Measurements from ENCODE around the gene GPBP1L1. TPM values are rescaled to one million over a fixed set of nuclear protein-coding genes. Genes with fewer than 3 reads are reported as not detected.
A peak's percentile ranks its signal among the peaks of the same experiment; 100 is the strongest.
"Not testable (repeated sequence)": the region's sequence is repeated elsewhere in the genome, so short reads cannot be mapped to it uniquely, and the experiment has no call there.

The GPBP1L1 gene
- total RNA-seq, 1 experiment from 2014 or later, result 116 TPM

DNA sequence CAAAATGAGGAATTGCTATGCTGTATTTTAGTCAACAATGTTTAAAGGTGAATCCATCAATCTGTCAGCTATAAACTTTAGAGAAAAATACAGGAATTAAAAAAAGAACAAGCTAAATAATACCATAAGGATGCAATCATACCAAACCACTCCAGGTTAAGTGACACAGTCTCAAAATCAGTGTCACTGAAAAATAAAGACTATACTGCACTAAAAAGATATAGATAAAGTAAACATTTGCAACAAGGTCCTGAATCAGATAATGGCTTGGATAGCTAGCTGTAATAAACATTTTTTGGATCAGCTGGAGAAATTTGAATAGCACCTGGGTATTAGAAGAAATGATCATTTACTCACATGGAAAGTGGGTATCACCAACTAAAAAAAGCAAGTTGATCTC is 7.8 kb downstream of the GPBP1L1 start:
- Mint-ChIP-seq H3K4me3 (ENCODE audit: unreplicated experiment) (no peak overlapping the region), H3K36me3 (ENCODE audit: insufficient read depth, unreplicated experiment) (peaks cover 18% of the 10 kb centered on the region), H3K27me3 (ENCODE audit: insufficient read depth, unreplicated experiment) (no peaks in the 10 kb centered on the region), H3K9me3 (ENCODE audit: unreplicated experiment) (no peaks in the 10 kb centered on the region), H3K4me1 (ENCODE audit: insufficient read depth, unreplicated experiment) (peaks cover 45% of the 10 kb centered on the region), H3K27ac (ENCODE audit: low read depth, unreplicated experiment) (no peak overlapping the region)
- TF ChIP-seq, protein P1, sequence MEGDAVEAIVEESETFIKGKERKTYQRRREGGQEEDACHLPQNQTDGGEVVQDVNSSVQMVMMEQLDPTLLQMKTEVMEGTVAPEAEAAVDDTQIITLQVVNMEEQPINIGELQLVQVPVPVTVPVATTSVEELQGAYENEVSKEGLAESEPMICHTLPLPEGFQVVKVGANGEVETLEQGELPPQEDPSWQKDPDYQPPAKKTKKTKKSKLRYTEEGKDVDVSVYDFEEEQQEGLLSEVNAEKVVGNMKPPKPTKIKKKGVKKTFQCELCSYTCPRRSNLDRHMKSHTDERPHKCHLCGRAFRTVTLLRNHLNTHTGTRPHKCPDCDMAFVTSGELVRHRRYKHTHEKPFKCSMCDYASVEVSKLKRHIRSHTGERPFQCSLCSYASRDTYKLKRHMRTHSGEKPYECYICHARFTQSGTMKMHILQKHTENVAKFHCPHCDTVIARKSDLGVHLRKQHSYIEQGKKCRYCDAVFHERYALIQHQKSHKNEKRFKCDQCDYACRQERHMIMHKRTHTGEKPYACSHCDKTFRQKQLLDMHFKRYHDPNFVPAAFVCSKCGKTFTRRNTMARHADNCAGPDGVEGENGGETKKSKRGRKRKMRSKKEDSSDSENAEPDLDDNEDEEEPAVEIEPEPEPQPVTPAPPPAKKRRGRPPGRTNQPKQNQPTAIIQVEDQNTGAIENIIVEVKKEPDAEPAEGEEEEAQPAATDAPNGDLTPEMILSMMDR (IDR thresholded peaks at IDR 0.05; ENCODE audit: unreplicated experiment), result no peak
- no TSS peak for BruUV-seq (replicated peaks)
- intact Hi-C loops (cut with micrococcal nuclease), result no loop called here
- DNase-seq (ENCODE audit: unreplicated experiment), result no peak
- ChIA-PET POLR2A (interaction anchor here (0.8 to 5.9 kb wide), 6 partner anchors 8 to 94 kb away, joined by 3 to 32 read pairs (median 6); partner anchors contain the start of genes GPBP1L1 and TMEM69), CTCF (interaction anchor here (0.5 to 0.6 kb wide), 2 partner anchors 151 to 172 kb away, joined by 3 to 4 read pairs; no protein-coding TSS in a partner anchor)

DNA sequence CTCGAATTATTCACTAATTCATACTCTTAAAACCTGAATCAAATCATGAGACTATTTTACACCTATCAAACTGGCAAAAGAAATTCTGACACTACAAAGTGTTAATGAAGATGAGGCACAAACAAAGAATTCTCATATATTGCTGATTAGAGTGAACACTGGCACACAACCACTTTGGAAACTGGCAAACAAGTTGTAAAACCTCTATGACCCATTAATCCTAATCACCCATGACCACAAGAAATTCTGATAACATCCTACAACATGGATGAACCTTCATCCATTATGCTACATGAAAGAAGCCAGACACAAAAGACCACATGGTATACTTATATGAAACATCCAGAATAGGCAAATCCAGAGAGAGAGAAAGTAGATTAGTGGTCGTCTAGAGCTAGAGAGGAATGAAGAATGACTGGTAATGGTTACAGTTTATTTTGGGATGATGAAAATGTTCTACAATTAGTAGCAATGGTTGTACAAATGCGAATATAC is 8.5 kb downstream of the GPBP1L1 start:
- no peak overlapping the region for H3K4me3 Mint-ChIP-seq (ENCODE audit: unreplicated experiment)
- POLR2A ChIA-PET, result interaction anchor here (0.8 to 5.9 kb wide), 6 partner anchors 9 to 93 kb away, joined by 3 to 32 read pairs (median 6); partner anchors contain the start of genes GPBP1L1 and TMEM69
- H3K4me1 Mint-ChIP-seq (ENCODE audit: insufficient read depth, unreplicated experiment), result peaks cover 47% of the 10 kb centered on the region
- intact Hi-C loops (cut with micrococcal nuclease), result no loop called here
- BruUV-seq (replicated peaks), result no TSS peak
- peak overlapping the region; percentile 60 for H3K27ac Mint-ChIP-seq (ENCODE audit: low read depth, unreplicated experiment)
- DNase-seq (ENCODE audit: unreplicated experiment), result no peak
- CTCF ChIA-PET, result interaction anchor here (0.5 to 0.6 kb wide), 2 partner anchors 152 to 173 kb away, joined by 3 to 4 read pairs; no protein-coding TSS in a partner anchor
- TF ChIP-seq, protein P1 (IDR thresholded peaks at IDR 0.05; ENCODE audit: unreplicated experiment), result no peak
- H3K36me3 Mint-ChIP-seq (ENCODE audit: insufficient read depth, unreplicated experiment), result peaks cover 23% of the 10 kb centered on the region
- H3K27me3 Mint-ChIP-seq (ENCODE audit: insufficient read depth, unreplicated experiment), result no peaks in the 10 kb centered on the region
- H3K9me3 Mint-ChIP-seq (ENCODE audit: unreplicated experiment), result no peaks in the 10 kb centered on the region

DNA sequence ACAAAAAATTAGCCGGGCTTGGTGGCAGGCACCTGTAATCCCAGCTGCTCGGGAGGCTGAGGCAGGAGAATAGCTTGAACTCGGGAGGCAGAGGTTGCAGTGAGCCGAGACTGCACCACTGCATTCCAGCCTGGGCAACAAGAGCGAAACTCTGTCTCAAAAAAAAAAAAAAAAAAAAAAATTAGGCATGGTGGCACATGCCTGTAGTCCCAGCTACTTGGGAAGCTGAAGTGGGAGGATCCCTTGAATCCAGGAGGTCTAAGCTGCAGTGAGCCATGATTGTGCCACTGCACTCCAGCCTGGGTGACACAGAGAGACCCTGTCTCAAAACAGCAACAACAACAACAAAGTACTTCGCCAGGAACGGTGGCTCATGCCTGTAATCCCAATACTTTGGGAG is 9.8 kb downstream of the GPBP1L1 start:
- intact Hi-C loops (cut with micrococcal nuclease), result not testable (repeated sequence)
- POLR2A ChIA-PET, result interaction anchor here (0.5 to 5.9 kb wide), 2 partner anchors 10 to 12 kb away, joined by 3 to 32 read pairs; partner anchors contain the start of gene GPBP1L1

DNA sequence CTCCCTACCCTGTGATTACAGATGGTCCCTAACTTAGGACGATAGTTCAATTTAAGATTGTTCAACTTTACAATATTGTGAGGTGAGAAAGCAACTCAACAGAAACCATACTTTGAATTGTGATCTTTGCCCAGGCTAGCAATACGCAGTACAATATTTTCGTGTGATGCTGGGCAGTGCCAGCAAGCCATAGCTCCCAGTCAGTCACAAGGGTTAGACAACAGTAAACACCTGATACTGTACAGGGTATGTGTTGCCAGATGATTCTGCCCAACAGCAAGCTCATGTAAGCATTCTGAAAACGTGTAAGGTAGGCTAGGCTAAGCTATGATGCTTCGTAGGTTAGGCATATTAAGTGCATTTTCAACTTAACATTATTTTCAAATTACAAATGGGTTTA is 11.9 kb downstream of the GPBP1L1 start:
- CTCF ChIA-PET, result interaction anchor here (0.5 kb wide), 1 partner anchor 808 kb away, joined by 3 read pairs; no protein-coding TSS in a partner anchor
- Mint-ChIP-seq H3K36me3 (ENCODE audit: insufficient read depth, unreplicated experiment) (peaks cover 20% of the 10 kb centered on the region), H3K27ac (ENCODE audit: low read depth, unreplicated experiment) (no peak overlapping the region), H3K27me3 (ENCODE audit: insufficient read depth, unreplicated experiment) (no peaks in the 10 kb centered on the region), H3K9me3 (ENCODE audit: unreplicated experiment) (no peaks in the 10 kb centered on the region), H3K4me3 (ENCODE audit: unreplicated experiment) (no peak overlapping the region), H3K4me1 (ENCODE audit: insufficient read depth, unreplicated experiment) (peaks cover 38% of the 10 kb centered on the region)
- DNase-seq (ENCODE audit: unreplicated experiment), result no peak
- POLR2A ChIA-PET, result interaction anchor here (0.7 to 5.9 kb wide), 2 partner anchors 12 to 19 kb away, joined by 3 to 32 read pairs; partner anchors contain the start of gene GPBP1L1
- no TSS peak for BruUV-seq (replicated peaks)
- intact Hi-C loops (cut with micrococcal nuclease), result no loop called here
- TF ChIP-seq, protein P1 (IDR thresholded peaks at IDR 0.05; ENCODE audit: unreplicated experiment), result no peak

More for the DNA sequence above, 9.8 kb downstream of the GPBP1L1 start:
- H3K27ac Mint-ChIP-seq (ENCODE audit: low read depth, unreplicated experiment); H3K9me3 Mint-ChIP-seq (ENCODE audit: unreplicated experiment); BruUV-seq (replicated peaks); H3K4me3 Mint-ChIP-seq (ENCODE audit: unreplicated experiment); H3K27me3 Mint-ChIP-seq (ENCODE audit: insufficient read depth, unreplicated experiment); CTCF ChIA-PET; DNase-seq (ENCODE audit: unreplicated experiment): not testable (repeated sequence)
- peaks cover 50% of the 10 kb centered on the region for H3K4me1 Mint-ChIP-seq (ENCODE audit: insufficient read depth, unreplicated experiment)
- peaks cover 29% of the 10 kb centered on the region for H3K36me3 Mint-ChIP-seq (ENCODE audit: insufficient read depth, unreplicated experiment)
